Measurements from ENCODE around the gene C1orf122.

DNA sequence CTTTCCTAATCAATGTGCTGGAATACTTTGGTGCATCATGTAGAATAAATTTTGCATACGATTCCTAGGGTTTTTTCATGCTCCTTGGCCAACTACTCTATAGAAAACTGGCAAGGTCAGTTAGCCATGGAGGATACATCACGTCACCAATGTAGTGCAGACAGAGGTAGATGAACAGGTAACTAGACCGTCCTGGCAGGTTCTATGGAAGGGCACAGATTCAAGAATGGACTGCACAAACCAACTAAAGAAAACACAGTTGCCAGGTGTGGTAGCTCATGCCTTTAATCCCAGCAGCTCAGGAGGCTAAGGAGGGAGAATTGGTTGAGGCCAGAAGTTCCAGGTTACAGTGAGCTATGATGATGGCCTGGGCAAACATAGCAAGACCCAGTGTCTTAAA is 41.9 kb downstream of the C1orf122 start:
- TF ChIP-seq, protein P1, sequence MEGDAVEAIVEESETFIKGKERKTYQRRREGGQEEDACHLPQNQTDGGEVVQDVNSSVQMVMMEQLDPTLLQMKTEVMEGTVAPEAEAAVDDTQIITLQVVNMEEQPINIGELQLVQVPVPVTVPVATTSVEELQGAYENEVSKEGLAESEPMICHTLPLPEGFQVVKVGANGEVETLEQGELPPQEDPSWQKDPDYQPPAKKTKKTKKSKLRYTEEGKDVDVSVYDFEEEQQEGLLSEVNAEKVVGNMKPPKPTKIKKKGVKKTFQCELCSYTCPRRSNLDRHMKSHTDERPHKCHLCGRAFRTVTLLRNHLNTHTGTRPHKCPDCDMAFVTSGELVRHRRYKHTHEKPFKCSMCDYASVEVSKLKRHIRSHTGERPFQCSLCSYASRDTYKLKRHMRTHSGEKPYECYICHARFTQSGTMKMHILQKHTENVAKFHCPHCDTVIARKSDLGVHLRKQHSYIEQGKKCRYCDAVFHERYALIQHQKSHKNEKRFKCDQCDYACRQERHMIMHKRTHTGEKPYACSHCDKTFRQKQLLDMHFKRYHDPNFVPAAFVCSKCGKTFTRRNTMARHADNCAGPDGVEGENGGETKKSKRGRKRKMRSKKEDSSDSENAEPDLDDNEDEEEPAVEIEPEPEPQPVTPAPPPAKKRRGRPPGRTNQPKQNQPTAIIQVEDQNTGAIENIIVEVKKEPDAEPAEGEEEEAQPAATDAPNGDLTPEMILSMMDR (conservative IDR thresholded peaks at IDR 0.05; ENCODE audit: low read depth, low read length): no peak
- TF ChIP-seq EZH2phosphoT487 (IDR thresholded peaks at IDR 0.05; ENCODE audit: borderline replicate concordance, low read length): no peak

Measured in PC-3 (cell line).